GM18526 (cell line): ENCODE results near the gene CDH18.

Source experiments
- POLR2A ChIP-seq: IDR thresholded peaks from 3 replicates; pipeline ENCODE4 v1.6.1; 2011; ENCODE audit not compliant: insufficient read length; ENCODE audit errors: extremely low read depth

CDH18 gene

GRCh38 chr5:19987612-19988361 is at the start of gene CDH18:
TSS of gene CDH18 (minus strand) at chr5:19988200. CDS start at chr5:19838986, 149,214 bp downstream.
- no peak for TF ChIP-seq POLR2A

GRCh38 chr5:20034717-20035116 is 46.7 kb upstream of the CDH18 start:
- no peak for TF ChIP-seq POLR2A

GRCh38 chr5:20033881-20034280 is 45.9 kb upstream of the CDH18 start:
- TF ChIP-seq POLR2A = no peak

- TF ChIP-seq POLR2A = no peak
Measured at GRCh38 chr5:20032896-20033295, 44.9 kb upstream of the CDH18 start.

- TF ChIP-seq POLR2A = no peak
Measured at GRCh38 chr5:20030125-20030524, 42.1 kb upstream of the CDH18 start.

- TF ChIP-seq POLR2A = no peak
Measured at GRCh38 chr5:20029266-20029665, 41.3 kb upstream of the CDH18 start.

GRCh38 chr5:20028506-20028905 is 40.5 kb upstream of the CDH18 start:
- TF ChIP-seq POLR2A = no peak

GRCh38 chr5:20023686-20024180 is 35.7 kb upstream of the CDH18 start:
- no peak for TF ChIP-seq POLR2A

- TF ChIP-seq POLR2A = no peak
Measured at GRCh38 chr5:20020247-20020646, 32.2 kb upstream of the CDH18 start.

- no peak for TF ChIP-seq POLR2A
Measured at GRCh38 chr5:20017021-20017420, 29.0 kb upstream of the CDH18 start.

GRCh38 chr5:20000416-20000815 is 12.4 kb upstream of the CDH18 start:
- TF ChIP-seq POLR2A = no peak

- no peak for TF ChIP-seq POLR2A
Measured at GRCh38 chr5:19988457-19988856, 457 bp upstream of the CDH18 start.

- TF ChIP-seq POLR2A = no peak
Measured at GRCh38 chr5:19986806-19987205, 1.2 kb downstream of the CDH18 start.

GRCh38 chr5:19986031-19986619 is 1.9 kb downstream of the CDH18 start:
- TF ChIP-seq POLR2A = no peak

GRCh38 chr5:19978476-19978875 is 9.5 kb downstream of the CDH18 start:
- no peak for TF ChIP-seq POLR2A

GRCh38 chr5:19977099-19977498 is 10.9 kb downstream of the CDH18 start:
- TF ChIP-seq POLR2A = no peak

- TF ChIP-seq POLR2A = no peak
Measured at GRCh38 chr5:19975795-19976194, 12.2 kb downstream of the CDH18 start.
